Smooth muscle cell (in vitro differentiated cells): ENCODE data around the gene RHBDF2. TPM values are rescaled to one million over a fixed set of nuclear protein-coding genes. Genes with fewer than 3 reads are reported as not detected.

Experiments used
- DNase-seq: peaks from one replicate; lab custom pipeline; 2025; ENCODE audit not compliant: unreplicated experiment; lab: John Stamatoyannopoulos, UW
- H2AFZ ChIP-seq: fragments of 200-600 bp; sonication (generic); 2 replicates; pipeline ENCODE4 v1.6.0; 2016; ENCODE audit warnings: antibody characterized with exemption, low read depth, mild to moderate bottlenecking
- H3F3A ChIP-seq: fragments of 200-600 bp; sonication (generic); 2 replicates; pipeline ENCODE4 v1.6.0; 2017; ENCODE audit warnings: antibody characterized with exemption, low read depth
- H3K27ac ChIP-seq: fragments of 200-600 bp; sonication (generic); 2 replicates; pipeline ENCODE4 v1.5.1; 2016; ENCODE audit warnings: low read depth, mild to moderate bottlenecking
- H3K27me3 ChIP-seq: fragments of 200-600 bp; sonication (generic); 2 replicates; pipeline ENCODE4 v1.6.1; 2016; ENCODE audit warnings: low read depth, mild to moderate bottlenecking
- H3K36me3 ChIP-seq: fragments of 200-600 bp; sonication (generic); 2 replicates; pipeline ENCODE4 v1.5.1; 2016; ENCODE audit warnings: low read depth
- H3K4me1 ChIP-seq: fragments of 200-600 bp; sonication (generic); 2 replicates; pipeline ENCODE4 v1.5.1; 2016; ENCODE audit warnings: low read depth
- H3K4me2 ChIP-seq: fragments of 200-600 bp; sonication (generic); 2 replicates; pipeline ENCODE4 v1.6.0; 2016; ENCODE audit warnings: mild to moderate bottlenecking
- H3K4me3 ChIP-seq: fragments of 200-600 bp; sonication (generic); 2 replicates; pipeline ENCODE4 v1.5.1; 2016; ENCODE audit warnings: mild to moderate bottlenecking
- H3K79me2 ChIP-seq: fragments of 200-600 bp; sonication (generic); 2 replicates; pipeline ENCODE4 v1.6.0; 2016; ENCODE audit warnings: low read depth, mild to moderate bottlenecking
- H3K9ac ChIP-seq: fragments of 200-600 bp; sonication (generic); 2 replicates; pipeline ENCODE4 v1.6.0; 2016; ENCODE audit warnings: low read depth
- H3K9me3 ChIP-seq: fragments of 200-600 bp; sonication (generic); replicated peaks from 2 replicates; pipeline ENCODE4 v1.5.1; 2016; ENCODE audit warnings: low read depth
- H4K20me1 ChIP-seq: fragments of 200-600 bp; sonication (generic); 2 replicates; pipeline ENCODE4 v1.6.0; 2016; ENCODE audit warnings: low read depth
- WGBS: methylation state at CpG from one replicate; pipeline ENCODE4 v1.1.7; 2016; ENCODE audit warnings: low lambda C conversion rate; 5-methylcytosine and 5-hydroxymethylcytosine counted together
- polyA plus RNA-seq: library from polyadenylated mRNA; unstranded; fragments of >200 nt; fragmentation: Nextera tagmentation; extraction: Ambion mirVana; gene quantifications from 2 replicates; pipeline ENCODE4 v1.2.1, GENCODE V29; 2016
- total RNA-seq: library from RNA; depleted of rRNA; stranded (reverse); fragments of >200 nt; gene quantifications from 2 replicates; pipeline ENCODE4 v1.2.3, GENCODE V29; 2014
- TF ChIP-seq, protein P1 (sequence below): fragments of 200-600 bp; sonication (generic); IDR thresholded peaks from 2 replicates; pipeline ENCODE4 v1.5.1; 2017; ENCODE audit warnings: borderline replicate concordance, mild to moderate bottlenecking, antibody characterized with exemption; ENCODE audit not compliant: insufficient read depth, poor library complexity, severe bottlenecking

The RHBDF2 gene
- total and polyA plus RNA-seq, 2 experiments from 2014 or later: 12.2 to 20.5 TPM

DNA sequence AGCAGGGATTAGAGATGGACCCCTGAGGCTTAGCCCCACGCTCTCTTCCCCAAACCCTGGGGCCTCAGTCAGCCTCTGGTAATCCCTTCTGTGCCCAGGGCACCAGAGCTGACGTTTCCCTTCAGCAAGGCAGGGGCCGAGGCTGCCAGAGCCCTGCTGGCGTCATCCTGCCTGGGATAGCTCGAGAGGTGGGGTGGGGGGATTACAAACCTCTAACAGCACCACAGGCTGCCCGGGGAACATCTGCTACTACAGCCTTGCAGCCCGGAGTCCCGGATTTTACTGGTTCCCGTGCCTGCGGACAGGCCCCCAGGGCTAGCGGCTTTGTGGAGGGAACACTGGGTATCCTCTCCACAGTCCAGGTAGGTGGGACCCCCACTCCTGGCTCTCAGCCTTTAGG, 33.9 kb downstream of the RHBDF2 start, which contains the start of gene AANAT:
TSS of gene AANAT (plus strand) at position 238 of the 400 bp plus-strand sequence. CDS start 1,144 bp downstream, outside the sequence.
- no peaks in the 10 kb centered on the region for H3K79me2 ChIP-seq
- no peak within 1 kb of the TSS for H3K27ac ChIP-seq
- H3K9ac ChIP-seq: no peak within 1 kb of the TSS
- H3K4me1 ChIP-seq: peaks cover 13% of the 10 kb centered on the region
- no peak within 1 kb of the TSS for H3K4me3 ChIP-seq
- no peak for DNase-seq
- 60% methylated on average over 11 of the region's 11 CpGs for WGBS
- no peak within 1 kb of the TSS for H2AFZ ChIP-seq
- no peaks in the 10 kb centered on the region for H3F3A ChIP-seq
- H3K27me3 ChIP-seq: no peaks in the 10 kb centered on the region
- H3K4me2 ChIP-seq: no peak within 1 kb of the TSS
- H4K20me1 ChIP-seq: no peaks in the 10 kb centered on the region
- H3K36me3 ChIP-seq: no peaks in the 10 kb centered on the region
- no peaks in the 10 kb centered on the region for H3K9me3 ChIP-seq
- TF ChIP-seq, protein P1, sequence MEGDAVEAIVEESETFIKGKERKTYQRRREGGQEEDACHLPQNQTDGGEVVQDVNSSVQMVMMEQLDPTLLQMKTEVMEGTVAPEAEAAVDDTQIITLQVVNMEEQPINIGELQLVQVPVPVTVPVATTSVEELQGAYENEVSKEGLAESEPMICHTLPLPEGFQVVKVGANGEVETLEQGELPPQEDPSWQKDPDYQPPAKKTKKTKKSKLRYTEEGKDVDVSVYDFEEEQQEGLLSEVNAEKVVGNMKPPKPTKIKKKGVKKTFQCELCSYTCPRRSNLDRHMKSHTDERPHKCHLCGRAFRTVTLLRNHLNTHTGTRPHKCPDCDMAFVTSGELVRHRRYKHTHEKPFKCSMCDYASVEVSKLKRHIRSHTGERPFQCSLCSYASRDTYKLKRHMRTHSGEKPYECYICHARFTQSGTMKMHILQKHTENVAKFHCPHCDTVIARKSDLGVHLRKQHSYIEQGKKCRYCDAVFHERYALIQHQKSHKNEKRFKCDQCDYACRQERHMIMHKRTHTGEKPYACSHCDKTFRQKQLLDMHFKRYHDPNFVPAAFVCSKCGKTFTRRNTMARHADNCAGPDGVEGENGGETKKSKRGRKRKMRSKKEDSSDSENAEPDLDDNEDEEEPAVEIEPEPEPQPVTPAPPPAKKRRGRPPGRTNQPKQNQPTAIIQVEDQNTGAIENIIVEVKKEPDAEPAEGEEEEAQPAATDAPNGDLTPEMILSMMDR: no peak

DNA sequence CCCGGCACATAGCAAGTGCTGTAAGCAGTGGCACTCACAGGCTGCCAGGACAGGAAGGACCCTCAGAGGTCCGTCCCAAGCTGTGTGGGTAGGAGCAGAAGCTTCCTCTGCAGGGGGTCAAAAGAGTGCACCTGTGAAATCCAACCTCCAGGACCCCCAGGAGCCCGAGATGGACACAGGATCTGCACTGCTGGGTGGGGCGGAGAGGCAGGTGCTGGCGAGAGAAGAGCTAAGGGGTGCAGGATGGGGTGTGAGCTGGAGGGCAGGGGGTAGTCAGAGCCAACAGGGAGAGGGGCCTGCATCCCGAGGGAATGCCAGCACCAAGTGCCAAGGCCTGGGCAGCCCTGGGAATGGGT, 34.5 kb downstream of the RHBDF2 start:
- DNase-seq: no peak
- Histone ChIP-seq H3K27me3 (no peaks in the 10 kb centered on the region), H2AFZ (no peak overlapping the region)

DNA sequence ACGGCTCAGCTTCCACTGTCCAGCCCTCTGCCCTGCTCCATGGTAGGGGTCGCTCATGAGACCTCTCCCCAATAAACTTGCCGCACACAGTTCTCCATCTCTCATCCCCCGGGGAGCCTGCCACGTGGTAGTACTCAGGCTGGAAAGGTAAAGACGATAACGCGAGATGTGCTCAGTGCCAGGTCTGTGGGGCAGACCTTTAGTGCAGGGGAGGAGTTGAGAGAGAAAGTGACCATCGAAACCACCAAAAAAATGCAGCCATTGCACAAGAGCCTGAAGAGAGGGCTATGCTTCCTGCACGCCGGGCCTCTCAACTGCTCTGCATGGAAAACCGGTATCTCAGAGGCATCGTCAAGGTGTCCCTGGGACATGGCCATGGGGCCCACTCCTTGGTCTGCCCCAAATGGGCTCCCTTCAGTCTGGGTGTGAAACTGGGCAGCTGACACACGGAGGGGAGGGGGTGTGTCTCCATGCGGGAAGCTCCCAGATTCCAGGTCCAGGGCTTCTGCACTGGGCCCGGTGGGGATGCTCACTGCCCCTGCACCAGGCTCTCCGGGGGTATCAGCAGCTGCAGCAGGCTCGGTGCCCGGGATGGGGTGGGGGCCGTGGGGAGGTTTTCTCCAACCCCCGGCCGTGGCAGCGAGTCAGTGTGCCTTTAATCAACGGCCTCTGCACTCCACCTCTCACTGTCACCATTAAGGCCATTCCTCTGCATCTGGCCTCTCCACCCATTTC, 38.5 kb downstream of the RHBDF2 start:
- WGBS: 85% methylated on average over 24 of the region's 24 CpGs
- no peaks in the 10 kb centered on the region for H4K20me1 ChIP-seq
- H3K36me3 ChIP-seq: no peaks in the 10 kb centered on the region
- no peak overlapping the region for H3K4me3 ChIP-seq
- H3K27ac ChIP-seq: no peak overlapping the region
- H3K79me2 ChIP-seq: no peaks in the 10 kb centered on the region
- H3F3A ChIP-seq: no peaks in the 10 kb centered on the region
- TF ChIP-seq, protein P1: no peak
- H3K27me3 ChIP-seq: no peaks in the 10 kb centered on the region
- H3K9ac ChIP-seq: no peak overlapping the region
- no peak for DNase-seq
- H3K9me3 ChIP-seq: no peaks in the 10 kb centered on the region
- H3K4me2 ChIP-seq: no peak overlapping the region
- no peak overlapping the region for H2AFZ ChIP-seq
- H3K4me1 ChIP-seq: peaks cover 8% of the 10 kb centered on the region

More for the DNA sequence above, 34.5 kb downstream of the RHBDF2 start:
- no peaks in the 10 kb centered on the region for H3K36me3 ChIP-seq
- no peaks in the 10 kb centered on the region for H4K20me1 ChIP-seq
- H3K4me3 ChIP-seq: no peak overlapping the region
- no peaks in the 10 kb centered on the region for H3F3A ChIP-seq
- no peaks in the 10 kb centered on the region for H3K9me3 ChIP-seq
- TF ChIP-seq, protein P1: no peak
- WGBS: 94% methylated on average over 6 of the region's 6 CpGs
- H3K27ac ChIP-seq: no peak overlapping the region
- no peaks in the 10 kb centered on the region for H3K79me2 ChIP-seq
- no peak overlapping the region for H3K9ac ChIP-seq
- H3K4me2 ChIP-seq: no peak overlapping the region
- H3K4me1 ChIP-seq: peaks cover 13% of the 10 kb centered on the region
